ENCODE measurements around the gene CEP131.

The CEP131 gene

DNA sequence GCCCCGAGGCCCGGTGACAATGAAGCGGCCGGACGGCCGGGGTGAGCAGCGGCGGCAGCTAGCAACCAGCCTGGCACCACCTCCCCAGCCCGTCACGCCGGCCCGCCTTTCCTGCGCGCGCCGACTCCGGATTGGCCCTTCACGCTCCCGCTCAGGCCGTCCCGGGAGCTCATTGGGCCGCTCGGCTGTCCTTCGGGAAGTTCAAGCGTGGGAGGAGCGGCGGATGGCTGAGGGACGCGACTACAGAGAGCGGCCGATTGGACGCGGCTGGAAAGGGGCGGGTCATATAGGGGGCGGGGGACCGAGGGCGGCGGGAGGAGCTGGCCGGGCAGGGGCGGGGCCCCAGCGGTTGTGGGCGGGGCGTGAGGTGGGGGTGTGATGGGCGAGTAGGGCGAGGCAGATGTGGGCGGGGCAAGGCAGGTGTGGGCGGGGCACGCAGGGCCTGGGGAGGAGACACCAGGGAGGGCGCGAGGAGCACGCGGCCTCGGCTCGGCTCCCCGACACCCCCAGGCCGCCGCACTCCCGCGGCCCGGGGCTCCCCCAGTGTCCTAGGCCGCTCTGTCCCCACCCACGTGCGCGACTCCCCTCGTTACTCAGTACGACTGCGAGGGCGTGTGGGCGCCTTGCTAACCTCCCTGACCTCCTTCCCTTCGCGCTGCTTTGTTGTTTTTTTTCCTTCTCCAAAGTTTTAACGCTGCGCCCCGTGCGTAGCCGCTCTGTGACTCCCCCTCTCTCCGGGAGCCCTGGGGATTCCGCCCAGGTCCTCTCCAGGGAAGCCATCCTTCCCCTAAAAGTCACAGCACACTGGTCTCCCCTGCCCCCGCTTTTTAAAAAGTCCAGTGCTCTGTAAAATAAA lies at the start of gene CEP131:
TSS of gene CEP131 (minus strand) at position 60 of the 856 bp plus-strand sequence. CDS start 2,909 bp downstream, outside the sequence.
- peak; percentile 100 for DNase-seq (ENCODE audit: low read depth in 2 of 2)

- DNase-seq (ENCODE audit: low read depth in 2 of 2): no peak
Measured at GRCh38 chr17:81271226-81271625, 48.5 kb upstream of the CEP131 start.

DNA sequence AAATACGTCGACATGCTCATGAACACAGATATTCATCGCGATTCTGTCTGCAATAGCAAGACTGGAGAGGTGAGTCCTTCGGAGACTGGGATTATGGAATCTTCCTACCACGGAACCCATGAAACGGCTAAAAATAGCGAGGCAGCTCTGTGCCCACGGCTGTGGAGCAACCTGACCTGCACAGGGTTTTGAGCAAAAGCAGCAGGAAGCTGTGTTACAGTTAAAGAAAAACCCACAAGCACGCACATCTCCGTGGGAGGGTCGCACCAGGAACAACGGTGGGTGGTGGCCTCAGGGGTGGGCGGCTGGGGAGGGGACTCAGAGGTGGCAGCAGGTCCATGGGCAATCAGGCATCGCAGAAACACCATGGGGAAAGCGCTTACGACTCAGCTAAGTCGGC lies 47.5 kb upstream of the CEP131 start:
- DNase-seq (ENCODE audit: low read depth in 2 of 2): no peak

GRCh38 chr17:81267390-81268067 lies 44.8 kb upstream of the CEP131 start:
- no peak for DNase-seq (ENCODE audit: low read depth in 2 of 2)

DNA sequence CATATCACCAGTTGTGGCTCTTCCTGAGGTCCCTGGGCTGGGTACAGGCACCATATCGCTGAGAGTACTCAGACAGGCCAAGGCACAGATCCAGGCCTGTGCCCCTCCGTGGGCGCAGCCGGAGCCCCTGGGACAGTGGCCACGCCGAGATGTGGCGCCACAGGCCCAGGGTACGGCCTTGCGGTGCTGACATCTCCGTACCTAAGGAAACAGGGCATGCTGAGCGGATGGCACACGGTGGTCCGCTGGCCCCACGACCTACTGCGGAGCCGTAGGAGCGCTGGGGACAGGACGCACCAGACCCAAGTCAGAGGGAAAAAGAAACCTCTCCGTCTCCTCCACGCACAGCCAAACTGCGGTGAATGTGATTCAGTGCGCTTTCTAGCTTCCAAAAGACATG lies 42.8 kb upstream of the CEP131 start:
- no peak for DNase-seq (ENCODE audit: low read depth in 2 of 2)

DNA sequence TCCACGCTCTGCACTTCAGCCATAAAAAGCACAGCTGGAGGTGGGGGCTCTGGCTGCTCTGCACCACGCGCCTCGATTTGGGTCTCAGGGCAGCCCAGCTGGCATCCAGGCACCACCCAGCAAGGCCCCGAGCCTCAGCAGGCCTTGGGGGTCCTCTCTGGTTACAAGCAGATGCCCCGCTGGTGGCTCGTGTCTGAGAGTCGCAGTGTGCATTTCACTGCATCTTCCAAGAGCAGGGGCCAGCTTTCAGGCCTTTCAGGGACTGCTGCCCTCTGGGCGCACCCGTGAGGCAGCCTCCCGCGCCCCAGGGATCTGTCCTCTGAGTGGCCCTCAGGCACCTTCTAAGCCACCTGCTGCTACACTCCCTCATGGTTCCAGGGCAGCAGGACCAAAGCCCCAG lies 41.9 kb upstream of the CEP131 start:
- no peak for DNase-seq (ENCODE audit: low read depth in 2 of 2)

DNA sequence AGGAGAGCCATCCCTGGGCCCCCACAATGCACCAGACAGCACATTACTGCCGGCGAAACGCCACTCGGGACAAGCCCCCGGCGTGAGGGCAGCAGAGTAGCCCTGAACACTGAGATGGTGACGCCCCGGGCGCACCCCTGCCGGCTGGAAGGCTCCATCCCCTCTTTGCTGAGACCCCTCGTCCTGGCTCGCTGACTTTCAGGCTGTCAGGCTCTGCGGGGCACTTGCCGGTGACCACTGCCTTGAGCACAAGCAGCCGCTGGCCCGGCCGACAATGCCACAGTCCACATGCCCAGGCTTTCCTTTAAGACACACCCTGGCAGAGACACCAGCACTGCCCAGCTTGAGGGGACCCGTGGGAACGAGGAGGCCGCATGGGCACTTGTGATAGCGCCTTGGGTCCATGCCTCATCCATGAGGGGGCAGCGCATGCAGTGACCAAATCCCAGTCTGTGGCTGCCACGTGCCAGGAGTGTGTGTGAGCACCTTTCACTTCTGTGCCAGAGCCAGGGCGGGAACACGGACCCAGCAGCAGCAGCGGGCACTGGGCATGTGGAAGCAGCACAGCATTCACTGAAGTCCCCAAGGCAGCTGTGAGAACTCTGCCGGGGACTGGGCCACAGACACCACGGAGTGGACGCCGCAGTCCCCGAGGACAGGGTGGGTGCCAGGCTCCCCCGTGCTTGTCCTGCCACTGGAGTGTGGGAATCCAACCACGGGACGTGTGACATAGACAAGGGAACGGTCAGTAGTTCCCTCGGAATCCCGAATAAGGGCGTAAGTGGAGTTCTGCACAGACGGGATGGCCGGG lies 40.8 kb upstream of the CEP131 start:
- DNase-seq (ENCODE audit: low read depth in 2 of 2): no peak

DNA sequence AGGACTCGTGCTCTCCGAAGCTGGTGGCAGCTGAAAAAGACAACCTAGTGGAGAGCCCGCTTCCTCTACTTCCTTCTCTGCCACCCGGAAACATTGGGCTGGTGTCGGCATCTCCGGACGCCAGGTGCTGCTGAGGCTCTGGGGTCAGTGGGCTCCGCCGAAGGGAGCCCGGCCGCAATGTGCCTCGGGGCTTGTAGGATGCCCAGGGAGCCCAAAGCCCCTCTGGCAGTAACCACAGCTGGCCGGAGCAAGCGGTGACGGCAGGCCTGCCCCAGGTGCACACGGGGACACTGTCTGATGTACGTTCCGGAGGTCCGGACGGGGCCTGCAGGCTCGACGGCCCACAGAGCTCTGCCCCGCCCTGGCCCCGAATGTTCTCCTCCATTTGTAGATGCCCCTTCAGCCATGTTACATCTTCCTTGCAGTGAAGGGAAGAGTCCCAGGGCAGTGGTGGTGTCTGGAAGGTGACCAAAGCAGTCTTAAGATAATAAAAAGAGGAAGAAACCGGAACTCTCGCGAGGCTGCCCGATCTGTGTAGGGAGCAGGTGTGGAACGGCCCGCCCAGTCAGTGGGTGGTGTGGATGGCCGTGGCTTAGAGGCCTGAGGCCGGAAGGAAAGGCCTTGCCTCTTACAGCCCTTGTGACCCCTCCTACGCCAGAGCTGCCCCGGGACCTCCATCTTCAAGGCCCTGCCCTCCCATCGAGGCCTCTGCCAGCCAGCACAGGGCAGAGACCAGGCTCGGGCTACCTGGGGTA lies 39.0 kb upstream of the CEP131 start:
- DNase-seq (ENCODE audit: low read depth in 2 of 2): no peak

DNA sequence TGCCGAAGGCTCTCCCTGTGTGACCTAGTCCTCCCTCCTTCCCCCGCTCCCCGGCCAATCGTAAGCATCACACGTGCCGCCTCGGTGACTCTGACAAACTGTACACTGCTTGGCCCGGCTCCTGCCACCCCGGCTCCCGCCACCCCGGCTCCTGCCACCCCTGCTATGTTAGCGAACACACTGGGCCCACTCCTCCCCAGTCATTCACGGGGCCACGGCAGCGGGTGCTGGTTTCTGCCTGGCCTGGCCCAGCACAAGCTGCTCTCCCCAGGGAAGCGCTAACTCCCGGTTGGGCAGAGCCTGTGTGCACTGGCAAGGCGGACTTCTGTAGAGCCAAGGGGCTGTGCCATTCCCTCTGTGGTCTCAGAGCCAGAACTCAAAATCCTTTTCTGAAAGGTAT lies 38.3 kb upstream of the CEP131 start:
- DNase-seq (ENCODE audit: low read depth in 2 of 2): no peak

DNA sequence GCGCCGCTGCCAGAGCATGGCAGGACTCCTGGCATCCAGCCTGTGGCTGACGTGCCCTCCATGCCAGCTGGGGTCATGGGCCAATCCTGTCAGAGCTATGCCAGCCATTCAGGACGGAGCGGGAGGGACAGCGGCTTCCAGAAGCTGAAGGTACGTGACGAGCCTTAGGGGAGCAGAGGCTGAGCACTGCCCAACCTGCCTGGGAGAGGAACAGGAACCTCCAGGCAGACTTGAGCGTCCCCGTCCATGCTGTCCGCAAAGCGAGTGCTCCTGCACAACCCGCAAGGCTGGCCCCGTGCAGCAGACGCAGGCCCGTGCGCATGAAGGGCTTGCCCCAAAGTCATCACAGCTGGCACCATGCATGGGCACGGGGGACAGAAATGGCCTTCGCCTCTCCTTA lies 37.9 kb upstream of the CEP131 start:
- DNase-seq (ENCODE audit: low read depth in 2 of 2): no peak

- DNase-seq (ENCODE audit: low read depth in 2 of 2): no peak
Measured at GRCh38 chr17:81260171-81260570, 37.4 kb upstream of the CEP131 start.

DNA sequence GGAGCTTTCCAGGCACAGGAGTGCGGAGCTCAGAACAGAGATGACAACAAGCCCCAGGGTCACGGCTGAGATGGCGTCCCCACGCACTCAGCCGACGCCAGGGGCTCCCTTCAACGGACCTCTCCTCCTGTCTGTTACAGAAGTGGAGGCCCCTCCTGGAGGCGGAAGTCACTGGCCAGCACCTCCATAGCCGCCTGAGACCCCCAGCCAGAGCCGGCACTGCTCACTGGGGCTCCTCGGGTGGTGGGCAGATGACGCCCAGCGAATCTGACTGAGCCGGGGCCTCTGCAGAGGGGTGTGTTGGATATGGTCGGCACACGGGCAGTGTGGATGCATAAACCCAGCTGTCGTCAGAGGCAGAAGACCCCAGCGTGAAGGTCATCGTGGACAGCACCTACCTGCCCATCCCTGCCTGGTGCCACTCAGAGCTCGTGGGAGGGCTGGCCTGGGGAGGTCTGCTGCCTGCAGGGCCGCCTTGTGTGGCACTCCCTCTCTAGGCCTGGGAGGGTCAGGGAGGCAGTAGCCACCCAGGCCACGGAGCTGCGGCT lies 36.4 kb upstream of the CEP131 start:
- DNase-seq (ENCODE audit: low read depth in 2 of 2): no peak

DNA sequence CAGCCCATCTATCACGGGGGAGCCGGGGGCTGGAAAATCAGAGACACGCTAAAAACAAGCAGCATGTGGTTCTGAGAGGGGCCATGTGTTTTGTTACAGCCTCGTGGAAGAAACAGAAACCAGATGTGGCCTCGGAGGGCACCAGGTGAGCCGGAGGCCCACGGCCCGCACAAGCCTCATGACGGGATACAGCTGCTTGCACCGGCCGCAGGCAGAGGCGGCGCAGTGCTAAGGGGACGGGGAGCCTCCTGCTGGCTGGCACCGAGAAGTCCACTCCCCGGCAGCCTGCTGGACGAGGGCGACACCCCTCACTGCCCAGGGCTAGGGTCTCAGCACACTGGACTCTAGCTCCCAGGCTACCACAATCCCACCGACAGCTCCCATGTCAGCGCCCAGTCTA lies 35.5 kb upstream of the CEP131 start:
- no peak for DNase-seq (ENCODE audit: low read depth in 2 of 2)

DNA sequence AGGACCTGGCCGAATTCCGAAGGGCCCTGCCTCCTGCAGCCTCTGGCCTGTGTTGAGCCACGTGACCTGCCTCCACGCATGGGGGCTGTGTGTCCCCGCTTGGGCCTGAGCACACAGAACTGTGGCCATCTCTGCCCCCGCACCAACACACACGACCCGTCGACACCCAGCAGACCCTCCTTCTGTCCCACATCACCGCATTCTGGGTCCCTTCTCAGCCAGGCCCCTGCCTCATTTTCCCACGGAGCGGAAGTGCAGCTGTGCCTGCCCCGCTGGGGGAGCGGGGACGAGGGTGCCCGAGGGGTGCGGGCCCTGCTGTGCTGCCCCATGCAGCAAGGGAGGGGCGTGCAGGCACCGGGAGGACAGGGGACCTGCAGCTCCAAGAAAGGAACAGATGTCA lies 34.8 kb upstream of the CEP131 start:
- DNase-seq (ENCODE audit: low read depth in 2 of 2): no peak

GRCh38 chr17:81256616-81257015 lies 33.9 kb upstream of the CEP131 start:
- DNase-seq (ENCODE audit: low read depth in 2 of 2): no peak

- no peak for DNase-seq (ENCODE audit: low read depth in 2 of 2)
Measured at GRCh38 chr17:81254955-81255717, 32.4 kb upstream of the CEP131 start.

- peak; percentile 29 to 37 for DNase-seq (ENCODE audit: low read depth in 2 of 2)
Measured at GRCh38 chr17:81253358-81254131, 30.8 kb upstream of the CEP131 start.

DNA sequence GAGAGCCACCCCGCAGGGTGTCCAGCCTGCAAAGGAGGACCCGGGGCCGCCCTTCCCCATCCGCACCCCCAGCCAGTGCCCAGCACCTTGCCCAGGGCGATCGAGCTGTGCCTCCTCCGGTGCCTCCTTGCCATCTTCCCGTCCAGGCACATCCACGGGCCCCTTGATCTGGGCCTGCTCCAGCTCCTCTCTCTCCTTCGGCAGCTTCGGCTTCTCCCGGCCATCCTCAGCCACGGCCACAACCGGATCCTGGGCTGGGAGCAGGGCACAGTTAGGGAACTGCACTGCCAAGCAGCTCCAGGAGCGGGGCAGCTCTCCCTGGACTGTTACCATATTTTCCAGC lies 30.2 kb upstream of the CEP131 start:
- DNase-seq (ENCODE audit: low read depth in 2 of 2): no peak

- no peak for DNase-seq (ENCODE audit: low read depth in 2 of 2)
Measured at GRCh38 chr17:81252326-81252986, 29.7 kb upstream of the CEP131 start.
